Activated gamma-delta T cell treated with anti-CD3 and anti-CD28 coated beads, Interleukin-2, amount 50 U/mL, for 16 hours (primary cell): ENCODE results near the gene DCLK1.

Experiments used
- DNase-seq: peaks from one replicate; pipeline ENCODE4 v3.0.0-alpha.2; 2020; ENCODE audit warnings: low read depth

DCLK1 gene

DNA sequence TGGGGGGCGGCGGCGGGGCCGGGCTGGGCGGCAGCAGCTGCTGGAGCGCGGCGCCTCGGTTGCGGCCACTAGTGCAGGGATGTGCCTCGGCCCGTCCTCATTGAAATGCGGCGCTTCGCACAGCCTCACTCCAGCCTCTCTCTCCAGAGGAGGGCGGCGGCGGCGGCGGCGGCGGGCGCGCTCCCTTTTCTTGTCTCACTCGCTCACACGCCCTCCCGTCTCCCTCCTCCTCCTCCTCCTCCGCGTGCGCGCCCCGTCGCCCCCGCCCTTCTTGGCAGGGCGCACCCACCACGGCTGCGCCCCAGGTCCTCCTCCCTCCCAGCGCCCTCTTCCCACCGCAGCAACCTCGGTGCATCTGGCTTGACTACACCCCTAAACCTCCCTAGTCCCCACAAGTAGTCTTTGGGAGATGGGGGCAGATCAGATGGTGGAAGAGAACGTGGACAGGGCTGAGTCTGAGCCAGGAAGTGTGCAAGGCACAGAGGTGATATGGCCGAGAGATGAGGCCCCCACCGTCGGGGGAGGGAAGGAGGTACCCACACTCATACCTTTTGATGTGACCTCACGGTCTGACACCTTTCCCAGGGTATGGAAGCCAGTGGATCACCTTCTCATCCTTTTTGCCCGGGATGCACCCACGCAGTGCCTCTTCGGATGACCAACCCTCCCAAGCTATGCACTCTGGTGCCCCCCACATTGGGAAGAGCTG lies at the start of gene DCLK1:
Gene DCLK1 (minus strand): TSS at position 161 of the 709 bp plus-strand sequence.
- no peak for DNase-seq

DNA sequence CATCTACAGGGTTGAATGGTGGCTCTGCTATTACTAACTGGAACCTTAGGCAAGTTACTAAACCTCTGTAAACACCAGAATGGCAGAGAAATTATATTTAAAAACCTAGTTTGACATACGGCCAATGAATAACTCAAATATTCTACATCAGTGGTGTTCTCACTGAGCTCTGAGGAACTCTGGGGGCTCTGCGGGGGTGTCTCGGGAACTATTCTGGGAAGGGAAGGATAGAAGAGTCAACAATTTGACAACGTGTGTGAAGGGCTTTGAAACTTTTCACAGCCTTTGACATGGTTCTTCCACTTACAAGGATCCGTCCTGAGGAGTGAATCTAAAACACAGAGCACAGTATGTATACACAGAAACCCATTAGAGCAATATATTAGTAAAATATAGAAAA lies 44.4 kb upstream of the DCLK1 start:
- DNase-seq: no peak

DNA sequence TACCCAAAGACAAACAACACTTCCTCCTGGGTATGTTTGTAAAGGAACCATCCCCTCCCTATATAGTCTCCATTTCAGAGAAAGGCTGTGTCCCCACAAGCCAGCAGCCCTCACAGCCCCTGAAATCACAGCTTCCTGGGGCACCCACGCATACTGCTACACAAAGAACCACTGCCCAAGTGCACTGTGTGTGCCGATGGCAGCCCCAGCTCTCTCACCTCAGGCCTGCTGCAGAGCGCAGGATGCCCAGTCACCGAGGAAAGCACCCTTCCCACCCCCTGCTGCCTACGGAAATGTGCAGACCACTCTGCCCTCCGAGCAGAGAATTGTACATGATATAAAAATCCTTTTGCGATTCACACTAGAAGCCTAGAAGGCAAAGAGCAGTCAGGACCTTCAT lies 43.7 kb upstream of the DCLK1 start:
- DNase-seq: no peak

DNA sequence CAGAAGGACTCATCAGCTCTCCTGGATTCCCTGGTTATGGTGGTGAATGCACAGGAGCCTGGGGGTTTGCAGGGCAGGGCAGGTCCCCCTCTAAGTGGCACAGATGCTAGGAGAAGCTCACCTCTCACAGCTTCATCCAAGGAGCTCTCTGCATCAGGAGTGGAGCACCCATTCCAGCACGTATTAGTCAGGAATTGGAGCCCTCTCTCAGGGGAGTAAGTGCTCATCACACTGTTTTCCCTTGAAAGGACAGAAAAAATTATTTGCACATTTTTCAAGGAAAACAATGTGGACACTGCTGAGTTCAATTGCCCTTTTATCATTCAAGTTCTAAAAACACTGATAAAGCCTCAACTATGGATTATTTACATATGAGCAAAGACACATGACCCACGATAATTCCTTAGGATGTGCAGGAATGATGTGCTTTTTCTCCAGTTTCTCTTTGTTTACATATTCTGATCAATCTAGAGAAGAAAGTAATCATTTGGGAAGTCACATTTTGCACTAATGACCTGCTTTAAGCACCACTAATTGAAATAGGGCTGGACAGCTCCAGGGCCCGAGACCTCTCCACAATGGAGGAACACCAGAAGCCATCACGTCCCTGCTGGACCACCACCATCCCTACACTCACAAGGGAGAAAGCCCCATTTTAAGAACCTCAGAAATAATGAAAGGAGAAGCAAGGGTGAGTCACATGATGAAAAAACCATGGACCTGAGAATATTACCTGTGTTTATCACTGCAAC lies 42.6 kb upstream of the DCLK1 start:
- DNase-seq: no peak

DNA sequence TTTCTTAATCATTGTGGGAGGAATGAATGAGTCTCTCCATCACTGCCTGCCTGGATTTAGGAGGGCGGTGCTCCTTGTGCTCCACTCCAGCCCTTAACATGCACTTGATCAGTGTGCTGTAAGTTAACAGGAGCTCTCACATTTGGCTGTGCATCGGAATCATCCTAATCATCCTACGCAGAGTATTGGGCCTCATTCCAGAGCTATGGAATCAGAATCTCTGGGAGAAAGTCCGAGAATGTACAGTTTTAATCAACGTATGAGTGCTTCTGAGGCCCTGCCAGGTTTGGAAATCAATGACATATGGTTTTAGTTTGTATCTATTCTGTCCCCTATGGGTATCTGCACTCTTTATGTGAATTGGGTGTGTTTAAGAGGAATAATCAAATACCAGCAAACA lies 34.9 kb upstream of the DCLK1 start:
- DNase-seq: no peak

DNA sequence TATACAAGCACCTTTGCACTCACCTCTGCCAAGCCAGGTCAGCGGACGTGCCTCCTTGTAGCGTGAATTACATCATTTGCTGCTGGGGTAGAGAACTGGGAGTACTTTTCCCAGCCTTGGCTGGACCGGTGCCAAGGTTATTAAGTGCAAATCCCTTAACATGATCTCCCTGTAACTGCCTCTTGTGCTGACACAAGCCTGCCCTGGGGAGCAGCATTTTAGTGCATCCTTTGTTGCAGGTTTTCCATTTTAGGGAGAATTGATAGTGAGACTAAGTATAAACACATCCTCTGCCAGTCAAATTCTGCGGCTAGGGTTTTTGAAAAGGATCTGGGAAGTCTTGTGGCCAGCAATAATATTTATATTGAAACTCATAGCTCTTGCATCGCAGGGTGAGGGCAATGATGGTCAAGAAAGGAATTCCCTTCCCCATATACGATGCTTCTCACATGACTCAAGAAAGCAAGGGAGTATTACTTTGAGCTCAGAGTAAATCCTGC lies 32.7 kb upstream of the DCLK1 start:
- DNase-seq: no peak

DNA sequence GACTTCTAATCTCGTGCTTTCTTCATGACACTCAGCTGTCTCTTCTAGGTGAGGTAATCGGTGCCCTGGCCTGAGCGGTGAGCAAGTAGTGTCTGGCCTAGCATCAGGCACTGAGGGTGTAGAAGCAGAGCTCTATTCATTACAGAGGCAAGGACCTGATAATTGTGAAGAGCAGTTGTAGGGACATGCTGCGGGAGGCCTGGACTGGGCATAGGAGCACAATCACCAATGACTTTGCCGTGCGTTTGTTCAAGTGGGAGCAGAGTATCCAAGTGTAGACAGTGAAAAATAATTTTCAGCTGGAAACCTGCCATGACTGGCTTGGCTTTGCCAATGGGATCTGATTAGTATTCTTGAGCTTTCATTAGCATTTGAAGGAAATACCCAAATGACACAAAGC lies 32.1 kb upstream of the DCLK1 start:
- no peak for DNase-seq

DNA sequence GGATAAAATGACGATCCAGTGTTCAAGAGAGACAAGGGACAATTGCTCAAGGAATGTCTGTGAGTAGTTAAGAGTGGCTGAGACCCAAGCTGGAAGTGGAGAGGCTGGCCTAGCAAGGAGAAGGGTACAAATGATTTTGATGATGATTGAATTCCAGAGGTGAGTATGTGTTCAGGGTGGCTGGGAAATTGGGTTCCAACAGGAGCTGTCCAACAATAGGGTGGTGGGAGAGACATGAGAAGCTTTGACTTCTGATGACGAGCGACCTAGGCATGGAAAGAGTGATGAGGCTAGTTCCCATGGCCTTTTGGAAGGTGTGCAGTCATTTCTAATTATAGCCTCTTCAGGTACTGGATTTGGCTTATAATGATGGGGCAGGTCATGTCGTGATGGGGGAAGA lies 29.1 kb upstream of the DCLK1 start:
- DNase-seq: no peak

DNA sequence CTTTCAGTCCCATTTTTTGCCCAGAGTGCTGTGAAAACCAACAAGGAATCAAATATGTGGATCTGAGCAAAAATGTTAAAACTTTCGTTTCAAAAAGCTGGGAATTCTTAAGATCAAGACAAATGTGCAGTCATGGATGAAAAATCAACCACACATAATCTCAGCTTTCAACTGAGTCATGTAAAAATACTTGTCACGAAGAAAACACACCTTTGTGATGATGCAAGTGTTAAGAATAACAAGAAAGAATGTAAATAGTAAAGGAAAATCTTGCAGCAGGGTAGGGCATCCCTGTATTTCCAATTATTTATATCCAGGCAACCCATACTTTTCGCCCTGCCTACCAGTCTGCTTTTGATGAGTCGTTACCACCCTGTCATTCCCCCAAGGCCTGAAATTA lies 27.4 kb upstream of the DCLK1 start:
- no peak for DNase-seq

DNA sequence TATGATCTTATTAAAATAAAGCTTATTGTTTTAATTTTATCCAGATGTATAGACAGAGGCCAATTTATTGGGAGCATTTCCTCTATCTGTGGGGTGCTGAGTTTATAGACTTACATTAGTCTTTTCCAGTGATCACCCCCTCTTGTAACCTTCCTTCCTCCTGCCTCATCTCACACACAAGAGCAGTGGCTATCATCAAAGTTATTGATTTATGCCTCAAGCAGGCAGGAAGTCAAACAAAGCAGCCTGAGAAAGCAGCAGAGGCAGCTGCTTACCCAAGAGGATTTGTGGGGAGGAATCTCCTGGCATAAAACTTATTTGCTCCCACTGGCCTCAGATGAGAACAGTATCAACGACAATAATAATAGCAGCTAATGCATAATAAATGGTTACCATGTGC lies 26.3 kb upstream of the DCLK1 start:
- no peak for DNase-seq

DNA sequence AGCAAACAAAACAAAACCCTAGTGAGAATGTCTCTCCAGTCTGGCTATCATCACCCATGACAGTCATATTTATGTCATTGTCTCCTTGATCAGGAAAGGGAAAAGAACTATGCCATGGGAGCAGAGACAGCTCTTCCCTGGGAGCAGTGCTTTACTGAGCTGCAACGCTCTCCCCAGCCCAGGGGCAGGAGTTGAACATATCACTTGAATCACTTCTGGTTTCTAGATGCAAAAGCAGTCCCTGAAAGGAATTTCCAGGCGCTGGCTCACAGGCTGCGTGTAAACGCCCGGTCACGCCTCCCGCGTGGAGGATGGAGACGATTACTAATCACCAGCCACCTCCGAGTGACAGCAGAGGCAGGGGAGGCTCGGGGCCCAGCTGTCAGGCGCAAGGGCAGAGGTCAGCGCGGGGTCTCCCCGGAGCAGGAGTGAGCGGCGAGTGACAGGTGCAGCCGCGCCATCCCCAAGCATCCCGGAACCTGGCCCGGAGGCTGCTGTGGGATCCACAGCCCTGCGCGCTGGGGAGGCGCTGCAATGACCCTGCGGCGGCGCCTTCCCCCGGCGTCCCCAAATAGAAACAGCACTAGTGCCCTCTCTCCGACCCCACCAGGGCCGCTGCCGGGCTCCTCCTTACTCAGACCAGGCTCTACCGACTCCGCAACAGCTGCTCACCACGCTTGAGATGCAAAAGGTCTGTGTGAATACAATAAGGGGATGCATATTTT lies 23.5 kb upstream of the DCLK1 start:
- DNase-seq: no peak

DNA sequence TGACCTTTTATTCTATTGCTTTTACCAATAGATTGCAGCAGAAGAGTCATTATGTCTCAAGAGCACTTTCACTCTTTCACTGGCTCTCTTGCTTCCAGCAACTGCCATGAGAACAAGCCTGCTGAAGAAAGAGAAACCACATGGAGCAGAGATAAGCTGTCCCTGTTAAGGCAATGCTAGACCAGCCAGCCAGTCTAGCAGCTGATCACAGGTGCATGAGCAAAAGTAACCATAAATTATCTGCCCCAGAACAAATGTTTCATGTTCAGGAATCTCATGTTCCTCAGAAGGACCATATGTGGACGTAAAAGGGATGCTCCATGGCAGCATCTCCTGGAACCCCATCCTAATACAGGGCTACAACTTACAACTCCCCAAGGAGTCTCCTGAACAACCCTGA lies 20.4 kb upstream of the DCLK1 start:
- DNase-seq: no peak

DNA sequence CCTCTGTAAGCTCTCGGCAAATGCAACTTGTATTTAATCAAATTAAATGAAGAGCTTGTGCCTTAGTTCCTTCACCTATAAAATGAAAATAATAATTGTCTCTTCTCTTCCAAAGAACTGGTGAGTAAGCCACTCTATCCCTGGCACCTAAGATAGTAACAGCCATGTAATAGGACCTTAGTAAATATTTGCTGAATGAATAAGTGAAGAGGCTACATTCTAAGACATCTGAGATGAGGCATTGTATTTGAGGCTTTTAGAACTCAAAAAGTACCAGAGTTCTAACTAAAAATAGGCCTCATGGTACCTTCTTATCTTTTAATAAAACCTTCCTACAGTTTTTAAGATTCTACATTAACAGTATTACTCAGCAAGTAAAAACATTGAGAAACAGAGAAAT lies 17.3 kb upstream of the DCLK1 start:
- DNase-seq: no peak

DNA sequence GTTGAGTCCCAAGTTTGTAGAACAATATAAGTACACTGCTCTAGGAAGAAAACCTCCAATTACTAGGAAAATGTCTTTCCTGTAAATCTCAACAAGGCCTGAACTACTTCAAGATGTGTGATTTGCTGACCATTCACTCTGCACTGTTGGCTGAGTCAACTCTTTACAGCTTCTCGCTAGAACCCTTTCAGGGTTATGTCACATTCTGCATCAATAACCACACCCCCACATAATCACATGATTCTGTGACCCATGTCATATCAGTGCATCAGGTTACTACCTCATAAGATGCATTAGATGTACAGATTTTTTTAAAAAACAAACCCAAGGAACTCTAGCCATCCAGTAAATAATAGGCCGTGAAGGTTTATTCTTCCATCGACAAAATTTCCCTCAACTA lies 16.1 kb upstream of the DCLK1 start:
- DNase-seq: no peak

DNA sequence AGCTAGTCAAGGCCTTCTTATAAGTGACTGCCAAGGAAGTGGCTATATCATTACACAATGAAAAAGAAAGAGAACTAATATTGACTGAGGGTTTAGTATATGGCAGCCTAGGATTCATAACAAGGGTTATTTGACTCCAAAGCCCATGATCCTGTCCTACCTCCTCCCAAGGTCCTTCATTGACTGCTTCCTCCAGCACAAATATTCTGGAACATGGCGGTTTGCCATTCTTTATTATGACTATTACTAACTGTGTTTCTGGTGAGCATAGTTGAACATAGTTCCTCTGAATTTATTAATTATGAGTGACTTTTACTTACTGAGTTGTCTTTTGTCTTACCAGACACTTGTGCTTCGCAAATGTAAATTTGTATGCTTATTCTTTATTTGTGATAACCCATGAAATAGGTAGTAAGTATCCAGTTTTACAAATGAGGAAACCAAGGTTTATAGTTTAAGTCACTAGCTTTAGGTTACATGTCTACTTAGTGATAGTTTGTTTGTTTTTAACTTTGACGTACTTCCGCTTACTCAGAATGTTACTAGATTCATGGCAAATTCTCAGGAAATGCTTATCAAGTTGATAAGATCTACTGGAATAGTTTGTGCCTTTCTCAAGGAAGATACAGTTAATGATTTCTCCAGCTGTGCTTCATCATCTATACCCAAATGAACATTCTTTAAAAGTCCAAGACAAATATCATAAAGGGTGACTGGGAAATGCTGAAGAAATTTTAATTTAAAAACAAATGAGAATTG lies 15.5 kb upstream of the DCLK1 start:
- no peak for DNase-seq

DNA sequence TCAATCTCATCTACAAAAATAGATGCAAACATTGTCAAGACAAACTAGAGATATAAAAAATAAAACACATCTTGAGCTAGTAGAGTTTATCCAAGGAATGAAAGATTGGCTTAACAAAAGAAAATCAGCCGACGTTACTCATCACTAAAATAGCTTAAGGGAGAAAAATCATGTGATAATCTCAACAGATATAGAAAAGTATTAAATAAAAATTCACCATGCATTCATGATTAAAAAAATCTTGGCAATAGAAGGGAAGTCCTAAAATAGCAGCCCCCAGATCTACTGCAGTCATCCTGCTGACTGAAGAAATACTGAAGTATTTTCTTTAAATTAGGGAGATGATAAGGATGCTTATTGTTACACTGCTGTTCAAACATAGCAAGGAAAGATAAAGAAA lies 12.6 kb upstream of the DCLK1 start:
- no peak for DNase-seq

DNA sequence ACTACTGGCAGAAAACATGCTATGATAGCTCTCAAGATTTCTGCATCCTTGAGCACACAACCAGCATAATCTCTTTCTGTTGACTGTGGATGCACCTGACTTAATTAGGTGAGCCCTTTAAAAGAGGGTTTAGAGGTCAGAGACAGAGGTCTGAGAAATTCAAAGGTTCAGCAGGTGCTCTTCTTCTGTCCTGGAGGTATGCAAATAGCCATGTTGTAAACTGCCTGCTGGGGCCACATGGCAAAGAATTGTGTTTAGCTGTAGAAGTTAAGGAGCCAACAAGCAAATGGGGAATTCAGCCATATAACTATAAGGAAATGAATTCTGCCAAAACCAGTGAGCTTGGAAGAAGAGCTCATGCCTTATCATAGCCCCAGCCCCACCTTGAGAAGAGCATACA lies 11.6 kb upstream of the DCLK1 start:
- no peak for DNase-seq

DNA sequence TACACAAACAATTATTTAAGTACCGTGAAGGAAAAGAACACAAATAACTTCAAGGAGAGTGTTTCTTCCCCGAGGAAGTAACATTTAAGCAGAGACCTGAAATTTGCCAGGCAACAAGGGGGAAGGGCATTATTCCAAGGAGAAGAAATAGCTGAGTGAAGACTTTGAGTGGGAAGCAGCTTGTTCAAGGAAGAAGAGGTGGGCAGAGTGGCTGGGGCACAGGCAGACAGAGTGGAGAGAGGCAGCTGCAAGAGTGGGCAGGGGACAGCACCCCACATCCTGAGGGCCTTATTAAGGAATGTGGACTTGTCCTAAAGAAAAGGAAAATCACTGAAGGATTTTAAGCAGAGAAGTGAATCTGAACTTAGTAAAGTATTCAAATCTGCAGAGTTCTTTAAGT lies 4.7 kb upstream of the DCLK1 start:
- no peak for DNase-seq

DNA sequence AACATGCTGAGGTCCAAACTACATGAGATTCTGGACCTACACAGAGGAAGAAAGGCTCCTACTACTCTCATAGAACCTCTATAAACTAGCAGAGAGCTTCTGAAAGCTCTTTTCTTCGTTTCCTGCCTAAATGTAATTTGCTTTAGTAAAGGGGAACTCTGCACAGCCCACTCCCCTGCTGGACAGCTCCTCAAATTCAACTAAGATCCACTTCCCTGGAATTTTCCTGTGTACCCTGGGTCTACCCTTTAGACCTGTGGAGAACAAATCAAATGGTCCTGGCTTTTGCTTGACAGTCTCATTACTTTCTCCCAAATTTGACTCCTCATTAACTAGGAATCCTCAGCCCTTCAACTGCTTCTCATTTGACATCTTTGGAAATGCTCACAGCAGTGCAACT lies 3.5 kb upstream of the DCLK1 start:
- no peak for DNase-seq

DNA sequence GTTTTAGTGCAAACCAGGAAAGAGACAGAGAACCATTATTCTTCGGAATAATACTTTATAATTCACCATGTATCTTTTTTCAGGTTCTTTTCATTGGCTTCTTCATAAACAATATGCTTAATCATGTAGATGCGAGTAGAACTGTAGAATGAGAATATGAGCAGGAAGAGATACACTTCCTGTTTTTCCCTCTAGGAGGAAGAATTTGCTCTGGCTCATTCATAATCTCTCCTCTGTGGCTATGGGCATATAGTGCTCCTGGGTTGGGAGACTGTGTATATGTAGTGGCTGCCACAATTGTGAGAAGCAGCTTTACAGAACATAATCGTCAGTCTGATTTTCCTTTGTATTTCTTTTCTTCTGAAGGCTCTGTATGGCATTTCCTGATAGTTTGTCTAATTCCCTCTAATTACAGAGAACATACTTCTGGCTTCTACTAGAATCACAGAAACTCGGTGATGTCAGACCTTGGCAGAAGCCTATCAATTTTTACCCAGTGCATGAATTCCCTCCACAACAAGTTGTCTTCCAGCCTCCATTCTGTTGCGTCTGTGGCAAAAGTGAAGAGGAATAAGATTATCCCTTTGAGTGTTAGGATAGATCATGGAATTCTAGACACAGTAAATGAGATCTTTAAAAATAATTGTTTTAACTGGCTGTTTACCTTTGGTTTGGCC lies 2.9 kb upstream of the DCLK1 start:
- no peak for DNase-seq

DNA sequence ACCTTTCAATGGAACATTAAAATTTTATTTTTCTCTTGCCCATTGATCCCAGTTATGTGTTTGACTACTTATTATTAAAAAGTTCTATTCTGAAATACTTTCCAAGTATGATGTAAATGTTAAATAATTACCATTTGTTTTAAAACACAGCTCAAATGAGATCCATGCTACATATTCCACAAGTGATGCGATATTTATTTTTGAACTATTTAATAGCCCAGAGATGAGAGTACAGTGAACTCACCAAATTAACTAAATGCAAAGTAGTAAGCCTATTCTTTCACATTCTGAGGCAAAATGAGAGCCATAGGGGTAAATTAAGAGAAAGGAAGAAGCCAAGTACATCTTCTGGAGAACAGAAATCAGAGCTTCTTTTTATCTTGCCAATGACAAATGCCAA lies 1.2 kb upstream of the DCLK1 start:
- no peak for DNase-seq

DNA sequence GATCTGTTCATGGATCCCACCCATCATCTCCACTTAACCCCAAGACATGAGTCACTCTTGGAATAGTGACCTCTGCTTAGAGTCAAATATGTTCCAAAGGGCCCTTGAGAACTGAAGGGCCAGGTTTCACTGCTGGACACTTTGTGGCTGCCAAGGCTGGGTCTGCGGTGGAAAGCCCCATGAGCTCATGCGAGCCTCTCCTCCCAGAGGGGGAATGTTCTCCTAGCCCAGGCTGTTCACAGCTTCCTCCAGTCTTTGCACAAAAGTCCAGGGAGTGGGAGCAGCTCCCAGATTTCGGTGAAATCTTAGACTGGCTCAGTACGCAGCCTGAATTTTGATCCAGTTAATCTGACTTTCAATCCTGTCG lies 732 bp upstream of the DCLK1 start:
- no peak for DNase-seq
